Activated naive CD8-positive, alpha-beta T cell treated with anti-CD3 and anti-CD28 coated beads, Interleukin-2, amount 50 U/mL, for 16 hours (primary cell): ENCODE data around the gene LRRC51.
"Not testable (repeated sequence)": the region's sequence is repeated elsewhere in the genome, so short reads cannot be mapped to it uniquely, and the experiment has no call there.

Experiments
- DNase-seq: peaks from one replicate; pipeline ENCODE4 v3.0.0-alpha.2; 2020; ENCODE audit warnings: low read depth, low spot score

Gene LRRC51

GRCh38 chr11:72139500-72139899 is 58.9 kb downstream of the LRRC51 start:
- no peak for DNase-seq

GRCh38 chr11:72140661-72141060 is 60.0 kb downstream of the LRRC51 start:
- DNase-seq = no peak

- no peak for DNase-seq
Observed at GRCh38 chr11:72141066-72141465, 60.4 kb downstream of the LRRC51 start.

- not testable (repeated sequence) for DNase-seq
Observed at GRCh38 chr11:72142086-72142485, 61.4 kb downstream of the LRRC51 start.

- not testable (repeated sequence) for DNase-seq
Observed at GRCh38 chr11:72142543-72142942, 61.9 kb downstream of the LRRC51 start.

GRCh38 chr11:72144807-72145565 is 64.3 kb downstream of the LRRC51 start:
- no peak for DNase-seq
